Activated CD4-positive, alpha-beta T cell treated with anti-CD3 and anti-CD28 coated beads, Interleukin-2, Interleukin-4, amounts not matched to agents 100 ng/mL and 50 ng/mL, durations not matched to agents 16 hours and 8 hours (primary cell): ENCODE measurements around the gene UGGT2.
"Not testable (repeated sequence)": the region's sequence is repeated elsewhere in the genome, so short reads cannot be mapped to it uniquely, and the experiment has no call there.

Source experiments
- DNase-seq: peaks from one replicate; pipeline ENCODE4 v3.0.0-alpha.2; 2020; ENCODE audit warnings: low spot score

Gene UGGT2

DNA sequence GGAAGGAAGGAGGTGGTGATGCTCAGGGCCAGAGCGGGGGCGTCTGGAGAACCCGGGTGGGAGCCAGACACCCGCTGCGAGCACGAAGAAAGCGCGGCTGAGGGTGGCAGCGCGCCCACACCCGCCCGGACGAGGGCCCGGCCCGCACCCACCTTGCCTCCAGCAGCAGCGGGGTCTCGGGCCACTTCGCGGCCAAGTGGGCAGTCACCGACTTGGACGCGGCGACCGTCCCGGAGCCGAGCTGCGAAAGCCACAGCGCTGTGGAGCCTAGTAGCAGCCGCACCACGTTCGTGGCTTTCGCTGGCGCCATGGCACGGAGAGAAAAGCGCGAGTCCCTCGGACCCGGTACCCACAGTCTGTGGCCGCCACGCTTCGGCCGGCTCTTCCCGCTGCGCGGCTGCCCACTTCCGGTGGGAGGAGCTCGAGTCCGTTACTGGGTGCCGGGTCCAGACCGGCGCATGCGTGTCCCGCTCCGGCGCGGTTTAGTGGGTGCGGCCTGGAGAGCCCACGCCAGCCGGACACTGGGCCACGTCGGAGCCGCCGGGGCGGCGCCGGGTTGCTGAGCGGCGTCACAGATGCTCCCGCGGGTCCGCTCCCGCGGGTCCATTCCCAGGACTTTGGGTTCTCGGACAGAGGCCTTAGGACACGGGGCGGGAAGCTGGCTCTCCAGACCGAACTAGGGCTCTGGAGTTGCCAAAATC is at the start of gene UGGT2:
TSS of gene UGGT2 (minus strand) at position 399 of the 701 bp plus-strand sequence. CDS start at position 310, 89 bp downstream.
- DNase-seq: peak; percentile 40

DNA sequence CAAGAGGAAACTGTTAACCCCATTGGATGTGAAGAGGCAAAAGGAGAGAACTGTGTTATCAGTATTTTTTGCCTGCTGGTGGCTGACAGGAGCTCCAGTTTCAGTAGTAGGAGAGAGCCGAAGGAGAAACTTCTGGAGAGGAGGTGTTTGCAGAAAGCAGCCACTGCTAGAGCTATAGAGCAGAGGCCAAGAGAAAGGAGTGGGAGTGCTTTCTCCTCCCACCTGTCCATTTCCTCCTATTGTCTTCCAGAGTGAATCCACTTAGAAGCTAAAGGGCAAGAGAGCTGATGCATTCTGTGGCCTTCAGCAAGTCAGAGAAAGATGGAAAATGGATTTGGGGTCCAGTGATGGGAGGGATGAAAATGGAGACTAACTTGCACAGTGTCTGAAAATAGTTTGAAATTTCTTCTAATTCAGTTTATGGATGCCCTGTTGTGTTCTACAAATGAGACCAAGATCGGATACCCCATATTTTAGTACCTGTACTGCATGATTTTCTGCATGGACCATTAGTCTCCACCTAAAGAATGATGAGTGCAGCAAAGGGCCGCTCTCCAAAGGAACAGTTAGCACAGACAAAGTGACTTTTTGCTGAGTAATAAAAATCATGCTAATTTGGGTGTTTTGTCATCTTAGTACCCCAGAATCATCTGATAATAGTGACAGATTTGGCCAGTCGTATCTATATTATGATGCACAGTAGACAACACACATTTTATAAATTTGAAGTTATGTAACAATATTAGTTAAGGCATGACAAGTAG is 47.4 kb upstream of the UGGT2 start:
- DNase-seq: no peak

GRCh38 chr13:96093296-96094006 is 40.2 kb upstream of the UGGT2 start:
- no peak for DNase-seq

DNA sequence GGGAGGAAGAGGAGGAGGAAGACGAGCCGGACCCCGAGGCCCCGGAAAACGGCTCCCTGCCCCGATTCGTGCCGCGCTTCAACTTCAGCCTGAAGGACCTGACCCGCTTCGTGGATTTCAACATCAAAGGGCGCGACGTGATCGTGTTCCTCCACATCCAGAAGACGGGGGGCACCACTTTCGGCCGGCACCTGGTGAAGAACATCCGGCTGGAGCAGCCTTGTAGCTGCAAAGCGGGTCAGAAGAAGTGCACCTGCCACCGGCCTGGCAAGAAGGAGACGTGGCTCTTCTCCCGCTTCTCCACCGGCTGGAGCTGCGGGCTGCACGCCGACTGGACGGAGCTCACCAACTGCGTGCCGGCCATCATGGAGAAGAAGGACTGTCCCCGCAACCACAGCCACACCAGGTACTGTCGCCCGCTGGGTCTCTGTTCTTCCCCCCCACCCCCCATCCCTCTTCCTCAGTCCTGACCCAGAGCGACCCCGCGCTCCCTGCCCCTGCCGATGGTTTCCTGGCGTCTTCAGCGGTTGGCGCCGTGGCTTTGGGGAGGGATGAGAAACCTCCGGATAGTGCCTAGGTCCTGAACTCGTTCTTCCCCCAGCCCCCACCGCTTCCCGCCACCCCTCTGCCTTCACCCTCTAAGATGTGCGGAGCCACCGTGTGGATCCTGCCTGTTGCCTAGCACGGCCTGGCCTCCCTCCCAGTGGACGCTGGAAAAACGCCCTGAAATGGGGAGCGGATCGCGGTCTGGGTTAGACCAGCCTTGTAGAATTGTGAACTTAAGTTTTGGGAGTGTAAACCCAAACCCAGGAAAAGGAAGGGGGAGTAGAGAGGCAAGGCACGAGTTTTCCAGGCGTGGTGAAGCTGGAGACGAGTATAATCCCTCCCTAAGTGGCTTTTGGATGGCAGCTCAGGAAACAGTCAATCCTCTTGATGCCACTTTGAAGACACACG is 38.2 kb upstream of the UGGT2 start:
- DNase-seq: no peak

- no peak for DNase-seq
These were observed 37.3 kb upstream of the UGGT2 start for GRCh38 chr13:96090240-96091101.

DNA sequence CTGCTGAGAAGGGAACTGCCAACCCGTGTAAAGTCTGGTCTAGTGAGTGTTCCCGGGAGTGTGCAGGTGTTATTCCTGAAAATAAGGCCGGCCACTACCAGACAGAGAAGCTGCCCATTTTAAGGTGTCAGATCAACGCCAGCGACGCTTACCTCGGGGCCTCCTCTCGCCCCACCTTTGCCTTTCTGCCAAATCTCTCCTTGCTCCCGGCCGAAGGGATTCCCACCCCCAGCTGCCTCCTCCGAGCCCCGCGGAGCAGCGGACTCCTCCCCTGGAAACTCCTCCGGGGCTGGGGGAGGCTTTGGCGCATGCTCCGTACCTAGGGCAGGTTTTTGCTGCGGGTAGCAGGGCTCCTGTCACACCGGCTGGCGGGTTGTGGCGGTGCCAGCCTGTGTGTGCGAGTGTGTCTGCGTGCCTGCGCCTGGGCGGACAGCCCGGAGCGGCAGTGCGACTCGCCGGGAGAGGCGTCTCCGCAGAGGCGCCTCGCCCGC is 36.6 kb upstream of the UGGT2 start, which contains the start of gene HS6ST3:
TSS of gene HS6ST3 (plus strand) at position 359 of the 491 bp plus-strand sequence.
- DNase-seq: no peak

GRCh38 chr13:96089139-96089538 is 35.9 kb upstream of the UGGT2 start:
- DNase-seq: no peak

GRCh38 chr13:96086736-96087135 is 33.5 kb upstream of the UGGT2 start:
- no peak for DNase-seq

- no peak for DNase-seq
These were observed 29.4 kb upstream of the UGGT2 start for GRCh38 chr13:96082640-96083039.

DNA sequence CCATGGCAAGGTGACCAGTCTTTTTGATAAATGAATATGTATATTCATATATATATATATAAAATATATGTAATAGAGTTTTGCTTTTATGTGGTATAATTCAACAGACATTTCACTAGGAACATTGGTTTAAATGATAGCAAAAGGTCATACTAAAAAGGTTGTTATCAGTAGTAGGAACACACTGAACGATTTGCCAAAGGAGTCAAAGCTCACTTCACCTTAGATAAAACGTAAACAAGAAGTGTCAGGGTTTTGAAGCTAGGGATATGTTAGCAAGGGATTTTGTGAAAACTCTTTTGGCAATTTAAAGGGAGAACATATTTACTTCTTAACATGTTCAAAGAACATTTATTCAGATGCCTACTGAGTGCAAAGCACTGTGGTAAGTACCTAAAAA is 28.7 kb upstream of the UGGT2 start:
- DNase-seq: no peak

- no peak for DNase-seq
These were observed 27.5 kb upstream of the UGGT2 start for GRCh38 chr13:96080676-96081075.

DNA sequence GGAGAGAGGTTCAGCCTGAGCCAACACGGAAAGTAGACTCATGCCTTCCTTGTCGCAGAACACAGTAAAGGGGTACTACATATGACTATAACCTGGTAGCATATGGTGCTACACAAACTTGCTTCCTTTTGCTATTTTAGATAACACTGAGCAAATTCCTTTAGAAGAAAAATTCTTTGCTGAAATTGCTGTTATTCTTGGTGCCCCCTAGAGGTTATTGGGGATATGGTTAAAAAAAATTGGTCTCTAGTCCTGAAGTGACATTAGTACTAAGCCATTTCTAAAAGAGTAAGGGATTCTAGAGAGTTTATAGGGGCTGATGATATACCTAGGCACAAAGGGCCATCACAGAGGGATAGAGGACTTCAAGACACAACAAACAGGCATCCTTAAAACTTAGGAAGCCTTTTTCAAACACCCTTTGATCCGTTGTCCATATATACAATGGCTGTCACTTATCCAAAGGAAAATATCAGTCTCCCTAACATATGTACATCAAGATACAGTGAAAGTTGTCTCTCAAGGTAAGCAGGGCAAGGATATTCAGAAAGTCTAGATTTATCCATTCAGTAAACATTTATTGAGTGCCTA is 22.8 kb upstream of the UGGT2 start:
- DNase-seq: no peak

DNA sequence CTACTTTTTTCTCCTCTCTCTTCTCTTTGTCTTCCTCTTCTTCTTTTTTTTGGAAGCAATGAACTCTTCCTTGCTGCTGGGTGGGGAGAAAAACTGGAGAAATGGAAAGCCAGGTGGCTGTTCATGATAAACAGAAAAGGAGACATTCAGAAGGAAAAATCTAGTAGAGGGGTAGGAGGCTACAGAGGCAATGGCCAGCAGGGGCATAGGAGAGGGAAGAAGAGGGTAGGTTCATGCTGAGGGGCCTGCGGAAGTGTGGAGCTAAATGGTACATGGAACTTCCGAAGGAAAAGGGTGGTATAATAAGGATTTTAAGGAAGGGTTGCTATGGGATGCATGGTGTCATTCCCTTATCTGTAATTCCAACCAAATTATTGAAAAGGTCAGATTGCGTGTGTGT is 19.2 kb upstream of the UGGT2 start:
- DNase-seq: no peak

DNA sequence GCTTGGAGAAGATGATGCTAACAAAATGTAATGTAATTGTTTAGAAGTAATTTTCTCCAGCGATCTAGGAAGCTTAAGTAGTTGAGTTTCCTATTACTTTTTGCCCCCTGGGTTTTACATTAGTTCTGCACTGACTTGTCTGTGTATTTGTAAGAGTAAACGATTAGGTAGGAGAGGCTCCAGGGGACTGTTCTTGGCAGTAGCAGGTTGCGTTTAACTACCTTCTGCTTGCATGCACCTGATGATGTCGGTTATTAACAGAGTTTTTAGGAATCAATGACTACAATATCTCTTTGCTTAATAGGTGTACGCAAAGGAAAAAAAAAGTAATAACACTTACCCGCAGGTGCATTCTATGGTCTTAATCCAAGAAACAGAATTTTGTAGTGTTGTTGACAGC is 18.3 kb upstream of the UGGT2 start:
- DNase-seq: no peak

GRCh38 chr13:96068729-96069128 is 15.5 kb upstream of the UGGT2 start:
- no peak for DNase-seq

- no peak for DNase-seq
These were observed 12.6 kb upstream of the UGGT2 start for GRCh38 chr13:96065849-96066248.

DNA sequence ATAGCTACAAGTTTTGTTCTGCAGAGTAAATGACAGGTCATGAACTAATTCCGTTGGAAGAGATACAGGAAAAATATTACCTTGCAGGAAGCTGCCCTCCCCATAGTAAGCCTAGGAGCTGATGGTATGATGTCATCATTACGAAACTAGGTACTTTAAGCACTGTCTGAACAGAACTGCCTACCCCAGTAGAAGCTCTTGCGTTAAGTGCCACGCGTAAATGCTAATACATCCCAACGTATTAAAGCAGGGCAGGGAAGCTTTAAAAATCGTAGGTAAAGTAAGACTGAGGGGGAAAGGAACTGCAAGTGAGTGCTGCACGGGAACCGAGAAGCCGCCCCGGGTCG is 572 bp downstream of the UGGT2 start:
- DNase-seq: no peak

GRCh38 chr13:96051946-96052345 is 1.3 kb downstream of the UGGT2 start:
- DNase-seq: not testable (repeated sequence)

GRCh38 chr13:96051491-96051890 is 1.7 kb downstream of the UGGT2 start:
- not testable (repeated sequence) for DNase-seq

DNA sequence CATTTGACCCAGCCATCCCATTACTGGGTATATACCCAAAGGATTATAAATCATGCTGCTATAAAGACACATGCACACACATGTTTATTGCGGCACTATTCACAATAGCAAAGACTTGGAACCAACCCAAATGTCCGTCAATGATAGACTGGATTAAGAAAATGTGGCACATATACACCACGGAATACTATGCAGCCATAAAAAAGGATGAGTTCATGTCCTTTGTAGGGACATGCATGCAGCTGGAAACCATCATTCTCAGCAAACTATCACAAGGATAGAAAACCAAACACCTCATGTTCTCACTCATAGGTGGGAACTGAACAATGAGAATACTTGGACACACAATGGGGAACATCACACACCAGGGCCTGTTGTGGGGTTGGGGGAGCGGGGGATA is 2.2 kb downstream of the UGGT2 start:
- DNase-seq: not testable (repeated sequence)
